C4-2B (cell line): Measurements from ENCODE around the gene EVC.
"Not testable (repeated sequence)": the region's sequence is repeated elsewhere in the genome, so short reads cannot be mapped to it uniquely, and the experiment has no call there.

Source experiments
- H3K27ac ChIP-seq: fragments of 450-650 bp; 2 replicates; pipeline ENCODE4 v1.5.1; 2017
- CTCF ChIP-seq: fragments of 450-650 bp; conservative IDR thresholded peaks from 2 replicates; pipeline ENCODE4 v1.5.1; 2017; ENCODE audit warnings: mild to moderate bottlenecking
- ZFX ChIP-seq: fragments of 450-650 bp; IDR thresholded peaks from 2 replicates; pipeline ENCODE4 v1.6.1; 2017

Gene EVC

GRCh38 chr4:5720980-5721379 lies 10.0 kb downstream of the EVC start:
- no peak overlapping the region for H3K27ac ChIP-seq

DNA sequence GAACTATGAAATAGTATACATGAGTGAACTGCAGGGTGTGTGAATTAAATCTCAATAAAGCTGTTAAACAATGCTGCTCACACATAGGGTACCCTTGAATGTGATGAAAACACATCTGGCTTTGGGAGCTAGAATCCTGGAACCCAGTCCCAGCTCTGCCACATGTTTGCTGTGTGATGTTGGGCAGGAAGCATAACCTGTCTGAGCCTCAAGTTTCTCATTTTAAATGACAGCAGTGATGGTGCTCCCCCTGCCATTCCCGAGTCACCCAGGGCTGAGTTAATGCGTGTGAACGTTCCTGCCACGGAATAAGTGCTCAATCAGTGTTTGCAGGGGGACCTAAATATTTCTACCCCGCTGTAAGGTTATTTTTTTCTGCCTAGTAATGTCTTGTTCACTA lies 10.9 kb downstream of the EVC start:
- TF ChIP-seq CTCF (no peak), ZFX (no peak)
- H3K27ac ChIP-seq, result no peak overlapping the region

More at GRCh38 chr4:5720980-5721379, 10.0 kb downstream of the EVC start:
- no peak for TF ChIP-seq ZFX
- TF ChIP-seq CTCF, result no peak

DNA sequence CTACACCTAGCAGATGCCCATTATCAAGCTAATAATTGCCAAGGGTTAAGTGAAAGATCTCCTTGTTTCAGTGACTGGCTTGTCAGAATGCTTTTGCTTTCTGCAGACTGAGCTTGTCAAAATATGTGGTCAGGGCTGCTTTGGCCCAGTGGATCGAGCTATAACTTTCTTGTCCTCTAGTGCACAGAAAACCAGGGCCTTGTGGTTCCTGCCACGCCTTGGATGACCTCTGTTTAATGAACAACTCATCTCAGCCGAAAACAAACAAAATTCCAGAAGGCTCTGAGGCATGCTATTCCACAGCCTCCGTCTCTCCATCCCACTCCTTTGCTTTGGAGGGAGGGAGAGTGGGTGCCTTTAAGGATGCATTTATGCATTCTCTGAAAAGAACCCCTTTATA lies 11.3 kb downstream of the EVC start:
- no peak for TF ChIP-seq CTCF
- TF ChIP-seq ZFX, result no peak
- no peak overlapping the region for H3K27ac ChIP-seq

GRCh38 chr4:5724377-5724776 lies 13.4 kb downstream of the EVC start:
- TF ChIP-seq CTCF, result no peak
- no peak for TF ChIP-seq ZFX
- H3K27ac ChIP-seq, result no peak overlapping the region

DNA sequence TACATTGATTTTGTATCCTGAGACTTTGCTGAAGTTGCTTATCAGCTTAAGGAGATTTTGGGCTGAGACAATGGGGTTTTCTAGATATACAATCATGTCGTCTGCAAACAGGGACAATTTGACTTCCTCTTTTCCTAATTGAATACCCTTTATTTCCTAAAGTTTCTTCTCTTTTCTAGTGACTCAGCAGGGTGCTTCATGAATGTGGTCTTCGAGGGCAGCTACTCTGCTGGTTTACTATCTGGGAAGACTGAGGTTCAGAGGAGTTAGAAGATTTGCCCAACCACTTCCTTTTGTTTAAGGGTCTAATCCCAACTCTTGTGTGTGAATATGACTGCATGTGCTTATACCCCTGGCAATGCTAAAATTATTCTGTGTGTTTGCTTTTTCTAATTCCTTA lies 17.4 kb downstream of the EVC start:
- H3K27ac ChIP-seq, result not testable (repeated sequence)

- TF ChIP-seq ZFX, result no peak
- TF ChIP-seq CTCF, result no peak
- H3K27ac ChIP-seq, result no peak overlapping the region
Measured at GRCh38 chr4:5730436-5730835, 19.4 kb downstream of the EVC start.

- no peak overlapping the region for H3K27ac ChIP-seq
- no peak for TF ChIP-seq ZFX
- TF ChIP-seq CTCF, result no peak
Measured at GRCh38 chr4:5730993-5731990, 20.3 kb downstream of the EVC start.

DNA sequence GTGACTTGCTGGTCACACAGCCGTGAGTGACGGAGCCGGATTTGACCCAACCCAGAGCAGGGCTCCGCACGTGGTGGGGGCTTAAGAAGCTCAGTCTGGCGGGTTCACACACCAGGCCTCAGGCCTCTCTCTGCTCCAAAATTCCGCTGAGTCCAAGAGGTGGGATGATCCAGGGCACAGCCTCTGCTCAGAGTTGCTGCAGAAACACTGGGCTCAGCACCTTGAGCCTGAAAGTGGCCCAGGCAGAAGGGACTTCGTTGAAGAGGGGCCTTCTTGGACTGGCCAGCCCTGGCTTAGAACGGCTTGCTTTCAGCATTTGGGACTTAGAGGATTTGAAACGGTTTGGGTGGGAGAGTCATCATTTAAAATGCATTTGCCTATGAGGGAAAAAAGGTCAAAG lies 21.2 kb downstream of the EVC start:
- no peak overlapping the region for H3K27ac ChIP-seq
- no peak for TF ChIP-seq ZFX
- TF ChIP-seq CTCF, result no peak
